WTC11 (cell line): ENCODE data around the gene CHORDC1. TPM values are rescaled to one million over a fixed set of nuclear protein-coding genes. Genes with fewer than 3 reads are reported as not detected.

ENCODE experiments used
- ATAC-seq: fragments of 200-7000 bp; cut with Tn5 transposase; 2 replicates; pipeline ENCODE4 v1.10.0; 2021; ENCODE audit warnings: mild to moderate bottlenecking, moderate library complexity
- CTCF ChIA-PET: fragments of 300-600 bp; sonication (Branson Sonifier 250); formaldehyde crosslinking; loops from one replicate; lab custom pipeline; 2021; ENCODE audit warnings: antibody characterized with exemption; lab: Charles Lee
- POLR2A ChIA-PET: fragments of 350-600 bp; sonication (Branson Sonifier 250); formaldehyde crosslinking; loops from one replicate; lab custom pipeline; 2021; ENCODE audit warnings: antibody characterized with exemption; lab: Charles Lee
- DNase-seq: peaks from one replicate; pipeline ENCODE4 v3.0.0; 2021; ENCODE audit warnings: low spot score
- H3K27ac Mint-ChIP-seq: 2 replicates; pipeline ENCODE4 v1.8.0; 2021; ENCODE audit warnings: mixed read lengths
- H3K27me3 Mint-ChIP-seq: 2 replicates; pipeline ENCODE4 v1.8.0; 2021; ENCODE audit warnings: low read depth, mild to moderate bottlenecking, moderate library complexity, mixed read lengths
- H3K36me3 Mint-ChIP-seq: 2 replicates; pipeline ENCODE4 v1.8.0; 2021; ENCODE audit warnings: mixed read lengths
- H3K4me1 Mint-ChIP-seq: 2 replicates; pipeline ENCODE4 v1.8.0; 2022; ENCODE audit warnings: mixed read lengths
- H3K4me3 Mint-ChIP-seq: 2 replicates; pipeline ENCODE4 v1.8.0; 2021; ENCODE audit warnings: mild to moderate bottlenecking, moderate library complexity, mixed read lengths
- H3K9me3 Mint-ChIP-seq: 2 replicates; pipeline ENCODE4 v1.8.0; 2021; ENCODE audit warnings: mixed read lengths
- ATF2 ChIP-seq: sonication (generic); formaldehyde crosslinking; IDR thresholded peaks from 2 replicates; pipeline ENCODE4 v1.8.1; 2022; ENCODE audit warnings: low read depth, missing genetic modification reagents, borderline replicate concordance
- CREM ChIP-seq: sonication (generic); formaldehyde crosslinking; IDR thresholded peaks from 2 replicates; pipeline ENCODE4 v1.8.1; 2022; ENCODE audit warnings: mild to moderate bottlenecking, missing genetic modification reagents, moderate library complexity
- CTCF ChIP-seq: fragments of 200-600 bp; IDR thresholded peaks from 2 replicates; pipeline ENCODE4 v1.8.0; 2022; ENCODE audit warnings: antibody characterized with exemption
- E2F4 ChIP-seq: sonication (generic); formaldehyde crosslinking; IDR thresholded peaks from 2 replicates; pipeline ENCODE4 v1.8.1; 2022; ENCODE audit warnings: low read depth, mild to moderate bottlenecking, moderate library complexity, missing genetic modification reagents, borderline replicate concordance
- EMX1 ChIP-seq: fragments of 250-450 bp; sonication (Bioruptor Pico); IDR thresholded peaks from 2 replicates; pipeline ENCODE4 v1.8.0; 2021; ENCODE audit warnings: mild to moderate bottlenecking
- ERG ChIP-seq: fragments of 250-450 bp; sonication (Bioruptor Pico); IDR thresholded peaks from 2 replicates; pipeline ENCODE4 v1.8.0; 2021; ENCODE audit warnings: mild to moderate bottlenecking
- ESRRA ChIP-seq: sonication (generic); formaldehyde crosslinking; IDR thresholded peaks from 2 replicates; pipeline ENCODE4 v1.8.1; 2022; ENCODE audit warnings: mild to moderate bottlenecking, missing genetic modification reagents, borderline replicate concordance
- FOXJ3 ChIP-seq: sonication (generic); formaldehyde crosslinking; IDR thresholded peaks from 2 replicates; pipeline ENCODE4 v1.9.0; 2021; ENCODE audit warnings: missing genetic modification reagents, mild to moderate bottlenecking, borderline replicate concordance
- FOXK1 ChIP-seq: sonication (generic); formaldehyde crosslinking; IDR thresholded peaks from 2 replicates; pipeline ENCODE4 v1.8.0; 2022; ENCODE audit warnings: mild to moderate bottlenecking, moderate library complexity, missing genetic modification reagents
- HMGXB4 ChIP-seq: sonication (generic); formaldehyde crosslinking; IDR thresholded peaks from 2 replicates; pipeline ENCODE4 v1.8.1; 2023; ENCODE audit warnings: mild to moderate bottlenecking, moderate library complexity, missing genetic modification reagents
- JAZF1 ChIP-seq: fragments of 250-450 bp; sonication (Bioruptor Pico); IDR thresholded peaks from 2 replicates; pipeline ENCODE4 v1.9.0; 2021; ENCODE audit warnings: moderate library complexity, mild to moderate bottlenecking, inconsistent platforms
- NR1H2 ChIP-seq: sonication (generic); formaldehyde crosslinking; IDR thresholded peaks from 2 replicates; pipeline ENCODE4 v1.9.0; 2021; ENCODE audit warnings: mild to moderate bottlenecking, moderate library complexity, missing genetic modification reagents
- OVOL2 ChIP-seq: fragments of 250-450 bp; sonication (Bioruptor Pico); IDR thresholded peaks from 2 replicates; pipeline ENCODE4 v1.9.0; 2021; ENCODE audit warnings: mild to moderate bottlenecking, borderline replicate concordance
- RELA ChIP-seq: sonication (generic); formaldehyde crosslinking; IDR thresholded peaks from 2 replicates; pipeline ENCODE4 v1.8.1; 2022; ENCODE audit warnings: missing genetic modification reagents, mild to moderate bottlenecking, borderline replicate concordance
- RORB ChIP-seq: fragments of 250-450 bp; sonication (Bioruptor Pico); IDR thresholded peaks from 2 replicates; pipeline ENCODE4 v1.9.0; 2021; ENCODE audit warnings: mild to moderate bottlenecking
- SOX15 ChIP-seq: fragments of 250-450 bp; sonication (Bioruptor Pico); IDR thresholded peaks from 2 replicates; pipeline ENCODE4 v1.9.0; 2021; ENCODE audit warnings: mild to moderate bottlenecking
- STAT6 ChIP-seq: sonication (generic); formaldehyde crosslinking; conservative IDR thresholded peaks from 2 replicates; pipeline ENCODE4 v1.8.1; 2023; ENCODE audit warnings: mild to moderate bottlenecking, low read depth, missing genetic modification reagents, moderate library complexity
- TEAD1 ChIP-seq: sonication (generic); formaldehyde crosslinking; IDR thresholded peaks from 2 replicates; pipeline ENCODE4 v1.8.0; 2022; ENCODE audit warnings: mild to moderate bottlenecking, missing genetic modification reagents
- ZMAT4 ChIP-seq: fragments of 250-450 bp; sonication (Bioruptor Pico); IDR thresholded peaks from 2 replicates; pipeline ENCODE4 v1.9.0; 2021; ENCODE audit warnings: mild to moderate bottlenecking
- total RNA-seq: library from RNA; stranded (reverse); gene quantifications from 3 replicates; pipeline ENCODE4 v1.2.3, GENCODE V29; 2021

The CHORDC1 gene
- total RNA-seq, 1 experiment from 2014 or later, result 71.8 TPM

GRCh38 chr11:90257158-90257525, 34.3 kb upstream of the CHORDC1 start:
- ChIA-PET CTCF (no interaction called here), POLR2A (no interaction called here)
- H3K4me1 Mint-ChIP-seq, result 0 out of 2 replicates have a peak, but pooled peaks cover 3% of the 10 kb centered on the region
- DNase-seq (no peak), ATAC-seq (no peak)
- H3K27ac Mint-ChIP-seq, result no peak overlapping the region
- H3K9me3 Mint-ChIP-seq, result peaks cover 4% of the 10 kb centered on the region; the same call in 1 of the 2 replicates
- no peaks in the 10 kb centered on the region for H3K36me3 Mint-ChIP-seq
- no peak overlapping the region for H3K4me3 Mint-ChIP-seq
- no peaks in the 10 kb centered on the region for H3K27me3 Mint-ChIP-seq
- TF ChIP-seq RORB (CRISPR knock-in tag), result no peak
- no peak for TF ChIP-seq ERG (CRISPR knock-in tag)
- TF ChIP-seq E2F4 (CRISPR knock-in tag), result no peak

GRCh38 chr11:90256404-90257157, 33.7 kb upstream of the CHORDC1 start:
- no peaks in the 10 kb centered on the region for H3K36me3 Mint-ChIP-seq
- no peak for TF ChIP-seq HMGXB4
- TF ChIP-seq CREM (CRISPR knock-in tag), result no peak
- no peak for TF ChIP-seq ZMAT4 (CRISPR knock-in tag)
- TF ChIP-seq OVOL2, result no peak
- no peak for TF ChIP-seq NR1H2 (CRISPR knock-in tag)
- TF ChIP-seq SOX15 (CRISPR knock-in tag), result no peak
- TF ChIP-seq CTCF, result no peak
- TF ChIP-seq ESRRA (CRISPR knock-in tag), result no peak
- TF ChIP-seq ATF2, result no peak
- TF ChIP-seq EMX1 (CRISPR knock-in tag), result no peak
- TF ChIP-seq FOXK1, result no peak
- no peak for TF ChIP-seq TEAD1 (CRISPR knock-in tag)
- no peak for TF ChIP-seq FOXJ3
- TF ChIP-seq RELA (CRISPR knock-in tag), result no peak
- no peak for TF ChIP-seq JAZF1 (CRISPR knock-in tag)
- TF ChIP-seq STAT6 (CRISPR knock-in tag), result no peak
- TF ChIP-seq RORB (CRISPR knock-in tag), result no peak
- ChIA-PET CTCF (no interaction called here), POLR2A (no interaction called here)
- H3K4me1 Mint-ChIP-seq, result 0 out of 2 replicates have a peak, but pooled peaks cover 6% of the 10 kb centered on the region
- peaks cover 4% of the 10 kb centered on the region; the same call in 1 of the 2 replicates for H3K9me3 Mint-ChIP-seq
- ATAC-seq (no peak), DNase-seq (no peak)
- H3K27ac Mint-ChIP-seq, result no peak overlapping the region
- H3K27me3 Mint-ChIP-seq, result no peaks in the 10 kb centered on the region
- no peak overlapping the region for H3K4me3 Mint-ChIP-seq
